HTERT RPE-1 (cell line): ENCODE measurements around the gene SPRING1.

Experiments used
- in situ Hi-C: fragments of 300-500 bp; cut with MboI; formaldehyde crosslinking; loops from 4 replicates; pipeline ENCODE4 v1.14.3; 2020; ENCODE audit warnings: low sequenced_read_pairs

SPRING1 gene

DNA sequence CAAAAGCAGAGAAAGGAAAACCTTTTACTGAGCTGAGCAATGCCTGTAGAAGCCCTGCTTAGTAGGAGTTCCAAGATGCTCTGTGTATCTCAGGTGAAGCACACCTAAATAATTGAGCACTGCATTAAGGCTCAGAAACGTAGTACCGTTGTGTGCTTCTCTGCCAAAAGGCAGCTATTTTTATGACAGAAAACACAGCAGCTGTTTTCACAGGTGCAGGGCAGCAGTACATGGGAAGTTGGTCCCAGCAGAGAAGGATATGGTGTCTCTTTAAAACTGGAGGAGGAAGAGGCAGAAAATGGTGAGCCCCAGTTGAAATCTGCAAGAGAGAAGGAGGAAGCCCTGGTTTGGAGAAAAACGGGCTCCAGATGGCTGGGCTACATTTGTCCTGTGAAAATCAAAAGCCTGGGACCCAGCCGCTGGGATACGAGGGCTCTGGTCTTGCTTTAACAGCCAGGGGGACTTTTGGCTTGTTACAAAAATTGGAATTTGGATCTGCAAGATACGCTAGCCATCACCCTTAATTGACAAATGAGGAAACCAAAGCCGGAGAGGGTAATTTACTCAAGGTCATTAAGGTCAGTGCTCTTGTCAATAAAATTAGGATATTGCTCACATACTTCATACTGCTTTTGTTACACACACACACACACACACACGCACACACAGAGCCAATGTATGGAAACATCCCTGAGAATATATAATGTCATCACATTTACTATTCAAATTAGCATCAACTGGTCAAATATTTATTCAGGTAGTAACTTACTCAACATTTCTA, 27.3 kb downstream of the SPRING1 start:
- in situ Hi-C loops, result no loop called here

DNA sequence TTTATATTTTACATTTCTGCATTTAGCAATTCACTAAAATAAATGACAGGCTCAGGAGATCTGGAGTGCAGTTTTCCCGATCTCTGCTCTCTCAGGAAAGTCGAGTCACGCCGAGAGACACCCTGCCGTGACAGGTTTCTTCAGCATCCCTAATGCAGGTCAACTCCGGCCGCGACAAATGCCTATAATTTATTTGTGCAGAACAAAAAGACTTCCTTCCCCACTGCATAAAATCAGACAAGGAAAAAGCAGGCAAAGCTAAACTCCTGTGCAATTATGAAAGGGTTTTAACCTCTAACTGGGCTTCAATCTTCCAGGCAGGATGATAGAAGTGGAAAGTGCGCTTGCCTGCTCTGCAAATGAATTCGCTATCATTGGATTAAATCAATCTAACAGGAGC, 28.1 kb downstream of the SPRING1 start:
- in situ Hi-C loops, result no loop called here

DNA sequence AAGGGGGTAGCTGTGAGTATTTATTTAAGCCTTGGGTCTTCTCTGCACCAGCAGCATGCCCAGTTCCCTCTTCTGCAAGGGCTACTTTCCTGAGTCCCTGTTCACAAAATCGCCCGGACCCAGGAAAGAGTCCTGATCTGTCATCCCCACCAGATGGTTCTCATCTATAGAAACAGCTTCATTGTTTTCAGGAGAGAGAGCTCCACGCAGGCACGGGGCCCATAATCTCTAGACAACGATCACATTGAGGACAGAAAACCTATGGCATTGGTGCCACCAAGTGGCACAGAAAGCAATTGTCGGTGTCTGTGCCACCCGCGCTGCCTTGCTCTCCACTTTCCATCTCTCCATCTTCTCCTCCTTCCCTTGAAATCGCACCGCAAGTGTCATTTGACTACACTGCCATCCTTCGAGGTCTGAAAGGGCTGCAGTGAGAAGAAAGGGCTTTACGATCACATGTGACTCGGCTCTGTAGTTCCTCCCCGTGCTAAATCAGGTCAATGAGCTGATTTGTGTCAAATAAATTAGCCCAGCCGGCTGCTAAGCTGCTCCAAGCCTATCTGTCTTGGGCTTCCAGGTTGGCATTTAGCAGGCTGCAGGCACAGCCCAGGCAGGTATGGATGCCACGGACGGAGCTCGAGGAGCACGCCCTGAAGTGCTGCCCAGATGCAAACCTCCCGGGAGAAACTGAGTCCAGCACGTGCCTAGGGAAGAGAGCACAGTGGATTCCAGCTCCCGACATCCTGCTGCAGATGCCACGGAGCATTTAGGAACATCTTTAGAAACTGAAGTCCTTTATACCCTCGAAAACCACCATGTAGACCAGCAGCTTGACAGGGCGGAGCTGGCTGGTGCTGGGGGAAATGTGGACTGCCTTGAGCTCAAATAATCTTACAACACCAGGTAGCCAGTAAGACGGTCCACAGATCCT, 28.8 kb downstream of the SPRING1 start:
- in situ Hi-C loops, result no loop called here

DNA sequence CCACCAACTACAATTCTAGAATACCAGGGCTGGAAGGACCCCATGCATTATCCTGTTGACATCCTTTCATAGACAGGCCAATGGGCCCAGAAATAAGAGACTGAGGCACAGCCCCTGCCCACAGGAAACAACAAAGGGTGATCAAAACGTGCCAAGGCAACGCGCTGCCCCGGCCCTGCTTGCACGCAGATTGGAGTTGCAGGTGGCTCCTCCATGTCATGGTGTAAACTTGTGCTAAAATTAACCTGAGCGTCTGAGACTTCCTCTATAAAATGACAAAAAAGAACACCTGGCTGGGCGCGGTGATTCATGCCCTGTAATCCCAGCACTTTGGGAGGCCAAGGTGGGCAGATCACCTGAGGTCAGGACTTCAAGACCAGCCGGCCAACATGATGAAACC, 30.1 kb downstream of the SPRING1 start:
- in situ Hi-C loops, result no loop called here

DNA sequence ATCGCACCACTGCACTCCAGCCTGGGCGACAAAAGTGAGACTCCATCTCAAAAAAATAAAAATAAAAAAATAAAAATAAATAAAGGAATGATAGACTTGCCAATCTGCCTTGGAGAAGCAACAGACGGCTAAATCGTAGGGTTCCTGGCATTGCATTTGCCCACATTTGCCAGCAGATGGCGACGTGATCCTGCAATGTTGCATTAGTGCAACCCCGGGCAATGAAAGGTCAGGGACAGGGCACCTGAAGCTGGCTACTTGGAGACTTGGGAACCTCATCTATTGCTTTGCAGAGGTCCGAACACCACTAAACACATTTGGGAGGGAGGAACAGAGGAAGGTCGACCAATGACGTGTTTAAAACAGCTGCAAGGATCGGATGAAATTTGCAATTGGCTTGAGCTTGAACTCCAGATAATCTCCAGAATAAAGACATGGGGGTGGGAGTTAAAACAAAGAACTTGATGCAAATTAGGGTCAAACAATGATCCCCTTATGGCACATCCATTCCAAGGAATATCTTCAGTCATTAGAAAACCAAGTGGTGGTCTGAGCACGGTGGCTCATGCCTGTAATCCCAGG, 34.6 kb downstream of the SPRING1 start:
- in situ Hi-C loops, result no loop called here

DNA sequence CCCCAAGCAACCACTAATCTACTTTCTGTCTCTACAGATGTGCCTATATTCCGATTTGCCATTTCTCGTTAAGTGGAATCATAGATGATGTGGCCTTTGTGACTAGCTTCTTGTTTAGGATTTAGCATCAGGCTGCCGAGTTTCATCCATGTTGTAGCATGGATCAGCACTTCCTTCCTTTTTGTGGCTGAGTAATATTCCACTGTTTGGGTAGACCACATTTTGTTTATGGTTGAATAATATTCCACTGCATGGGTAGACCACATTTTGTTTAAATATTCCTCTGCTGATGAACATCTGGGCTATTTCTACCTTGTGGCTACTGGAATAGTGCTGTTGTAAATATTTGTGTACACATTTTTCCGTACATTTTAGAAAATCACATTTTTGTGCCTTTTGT, 36.4 kb downstream of the SPRING1 start:
- in situ Hi-C loops, result no loop called here

DNA sequence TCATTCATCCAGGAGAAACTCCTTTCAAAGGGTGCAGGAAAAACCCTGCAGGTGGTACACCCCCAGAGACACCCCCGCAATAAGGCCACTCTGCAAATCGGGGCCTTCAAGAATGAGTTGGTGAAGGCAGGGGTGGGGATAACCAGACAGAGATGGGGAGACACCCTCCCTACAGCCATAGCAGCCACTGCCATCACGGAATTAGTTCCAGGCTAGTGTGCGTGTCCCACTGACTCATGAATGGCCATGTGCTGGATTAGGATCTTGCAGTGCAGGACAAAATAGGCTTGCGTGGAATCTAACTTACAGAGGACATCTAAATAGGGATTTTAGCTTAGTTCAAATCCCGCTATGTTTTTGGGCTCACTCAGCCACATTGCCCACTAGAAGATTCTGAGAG, 37.8 kb downstream of the SPRING1 start:
- in situ Hi-C loops, result no loop called here

DNA sequence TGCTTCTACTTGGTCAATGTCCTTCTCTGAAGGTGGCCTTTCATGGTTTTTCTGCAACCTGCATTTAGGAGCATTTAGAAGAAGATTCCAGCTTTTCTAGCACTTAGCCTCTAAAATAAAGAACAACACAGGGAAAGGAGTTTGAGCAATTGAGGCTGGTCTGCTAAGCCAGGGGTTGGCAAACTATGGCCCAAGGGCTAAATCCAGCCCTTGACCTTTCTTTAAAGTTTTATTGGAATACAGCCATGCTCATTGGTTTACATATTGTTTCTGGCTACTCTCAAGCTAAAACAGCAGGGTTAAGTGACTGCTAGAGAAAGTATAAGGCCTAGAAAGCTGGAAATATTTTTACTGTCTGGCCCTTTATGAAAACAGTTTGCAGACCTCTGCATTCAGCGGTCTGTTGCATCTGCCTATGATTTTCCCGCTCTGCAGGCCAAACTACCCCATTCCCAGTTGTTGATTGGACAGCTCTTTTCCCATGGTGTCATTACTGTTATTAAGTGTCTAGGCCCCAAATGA, 39.3 kb downstream of the SPRING1 start:
- in situ Hi-C loops, result no loop called here

DNA sequence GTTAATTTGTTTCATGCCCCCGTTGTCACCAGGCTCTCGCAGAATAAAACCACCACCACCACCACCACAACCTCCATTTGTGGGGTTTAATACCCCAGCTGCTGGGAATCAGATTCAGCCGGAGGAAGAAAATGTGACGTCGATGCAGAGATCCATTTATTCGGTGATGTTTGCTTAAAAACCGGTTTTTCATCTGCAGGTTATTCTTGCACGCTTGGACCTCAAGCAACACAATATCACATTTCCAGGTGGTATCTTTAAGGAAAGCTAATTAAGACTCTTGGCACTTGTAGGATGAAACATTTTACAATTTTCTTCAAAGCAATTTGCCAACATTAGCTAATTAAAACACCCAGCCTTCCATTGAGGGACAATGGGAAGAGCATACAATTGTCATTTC, 39.8 kb downstream of the SPRING1 start:
- in situ Hi-C loops, result no loop called here

DNA sequence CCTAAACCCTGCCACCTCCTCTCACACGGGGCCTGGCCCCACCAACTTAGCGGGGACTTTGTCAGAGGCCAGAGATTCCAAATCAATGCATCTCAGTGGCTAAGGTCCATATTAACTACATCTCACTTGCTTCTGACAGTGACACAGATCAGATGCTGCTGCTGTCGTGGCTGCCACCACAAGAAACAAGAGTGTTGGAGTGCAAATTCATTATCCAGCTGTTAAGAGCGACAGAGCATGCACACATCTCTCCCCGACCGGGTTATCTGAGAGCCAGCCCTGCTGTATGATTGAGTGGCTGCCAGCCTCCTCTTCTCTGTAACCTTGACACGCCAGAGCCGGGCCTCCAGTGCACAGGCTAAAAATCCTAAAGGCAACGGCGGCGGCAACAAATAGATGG, 40.2 kb downstream of the SPRING1 start:
- in situ Hi-C loops, result no loop called here

DNA sequence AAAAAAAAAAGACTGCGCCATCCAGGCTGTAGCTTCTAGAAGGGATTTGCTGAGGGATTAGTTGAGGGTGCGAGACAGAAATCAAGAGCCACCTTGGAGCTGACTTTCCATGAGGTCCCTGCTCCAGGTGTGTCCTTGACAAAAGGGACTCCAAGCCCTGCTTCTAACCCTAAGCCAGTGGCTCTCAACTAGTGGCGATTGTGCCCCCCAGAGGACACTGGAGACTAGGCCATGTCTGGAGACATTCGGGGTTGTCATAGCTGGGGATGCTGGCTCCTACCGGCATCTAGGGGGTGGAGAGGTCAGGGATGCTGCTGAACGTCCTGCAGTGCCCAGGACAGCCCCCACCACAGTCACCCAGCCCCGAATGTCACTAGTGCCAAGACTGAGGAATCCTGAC, 40.6 kb downstream of the SPRING1 start:
- in situ Hi-C loops, result no loop called here

DNA sequence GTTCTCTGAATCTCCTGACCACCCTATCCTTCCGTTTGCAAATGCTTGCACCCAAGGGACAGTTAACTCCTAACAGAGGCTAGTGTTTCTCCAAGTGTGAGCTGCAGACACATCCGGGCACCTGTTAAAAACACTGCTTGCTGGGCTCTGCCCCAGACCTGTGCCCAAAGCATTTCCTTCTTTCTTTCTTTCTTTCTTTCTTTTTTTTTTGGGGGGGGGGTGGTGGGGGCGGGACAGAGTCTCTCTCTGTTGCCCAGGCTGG, 42.5 kb downstream of the SPRING1 start:
- in situ Hi-C loops, result no loop called here

DNA sequence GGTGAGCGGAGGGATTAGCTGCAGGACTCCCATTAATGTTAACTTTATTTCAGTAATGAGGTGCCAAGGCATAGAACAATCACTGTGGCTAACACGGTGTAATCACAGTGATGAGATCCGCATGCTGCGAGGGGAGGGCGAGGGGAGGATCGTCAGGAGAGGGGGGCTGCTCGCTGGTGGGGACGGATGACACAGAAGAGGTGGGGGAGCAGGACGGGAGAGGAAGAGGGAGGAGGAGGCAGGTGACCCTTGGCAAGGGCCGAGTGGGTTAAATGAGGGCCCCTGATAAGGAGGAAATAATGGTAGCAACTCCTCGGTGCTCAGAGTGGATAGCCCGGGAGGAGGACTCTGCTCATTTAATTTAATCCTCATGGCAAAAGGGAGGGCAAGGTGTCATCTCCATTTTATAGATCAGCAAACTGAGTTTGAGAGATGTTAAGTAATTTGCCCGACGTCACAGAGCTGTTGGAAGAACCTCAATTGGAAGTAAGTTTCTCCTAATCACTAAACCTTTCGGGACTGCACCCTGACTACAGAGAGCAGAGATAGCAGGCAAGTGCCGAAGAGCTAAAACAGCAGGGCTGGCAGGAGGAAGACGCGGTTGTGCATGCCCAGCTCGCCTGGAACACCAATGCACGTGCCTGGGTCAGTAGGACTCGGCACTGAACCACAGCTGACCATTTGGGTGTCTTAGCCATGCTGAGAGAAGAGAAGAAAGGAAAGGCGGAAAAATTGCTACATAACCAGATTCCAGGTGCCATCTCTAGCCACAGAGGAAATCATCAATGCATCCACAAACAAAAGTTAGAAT, 43.0 kb downstream of the SPRING1 start:
- in situ Hi-C loops, result no loop called here

DNA sequence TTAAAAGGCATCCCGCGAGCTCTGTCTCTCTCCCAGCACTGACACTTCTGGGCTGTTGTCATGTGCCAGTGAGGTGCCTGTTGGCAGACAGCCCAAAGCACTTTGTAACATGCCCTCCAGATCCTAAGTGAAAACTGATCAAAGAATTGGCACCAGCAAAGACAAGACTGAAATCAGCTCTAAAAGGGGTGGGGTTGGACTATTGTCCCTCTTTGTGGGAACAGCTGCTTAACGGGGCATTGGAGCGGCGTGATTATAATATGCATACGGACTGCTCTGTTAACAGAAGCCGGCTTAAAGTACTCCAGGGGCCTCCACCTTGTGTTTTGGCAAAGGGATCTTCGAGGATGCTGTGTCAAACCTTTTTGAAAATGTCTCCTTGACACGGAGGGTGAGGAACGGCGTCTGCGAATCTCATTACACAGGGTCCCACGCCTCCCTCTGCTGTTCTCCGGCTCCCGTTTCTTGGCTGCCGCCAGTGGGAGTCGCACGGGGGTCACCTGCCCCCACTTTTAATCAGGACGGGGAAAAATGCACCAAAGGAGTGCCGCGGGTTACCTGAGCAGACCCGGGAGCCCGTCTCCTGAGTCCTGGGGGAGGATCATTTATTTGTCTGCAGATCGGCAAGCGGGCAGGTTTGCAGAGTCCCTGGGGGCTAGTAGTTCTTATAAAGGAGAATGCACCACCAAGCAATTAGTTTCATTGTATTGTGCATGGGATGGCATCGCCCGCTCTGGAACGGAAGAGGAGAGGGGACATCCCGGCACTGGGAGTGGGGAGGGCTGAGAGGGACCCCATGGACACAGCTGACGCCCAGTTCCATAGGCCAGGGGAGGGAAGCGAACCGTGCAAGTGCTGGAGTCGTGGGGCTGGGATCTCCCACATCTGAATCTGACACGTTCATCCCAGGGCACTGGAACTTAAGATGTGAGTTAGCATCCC, 44.3 kb downstream of the SPRING1 start:
- in situ Hi-C loops, result no loop called here

DNA sequence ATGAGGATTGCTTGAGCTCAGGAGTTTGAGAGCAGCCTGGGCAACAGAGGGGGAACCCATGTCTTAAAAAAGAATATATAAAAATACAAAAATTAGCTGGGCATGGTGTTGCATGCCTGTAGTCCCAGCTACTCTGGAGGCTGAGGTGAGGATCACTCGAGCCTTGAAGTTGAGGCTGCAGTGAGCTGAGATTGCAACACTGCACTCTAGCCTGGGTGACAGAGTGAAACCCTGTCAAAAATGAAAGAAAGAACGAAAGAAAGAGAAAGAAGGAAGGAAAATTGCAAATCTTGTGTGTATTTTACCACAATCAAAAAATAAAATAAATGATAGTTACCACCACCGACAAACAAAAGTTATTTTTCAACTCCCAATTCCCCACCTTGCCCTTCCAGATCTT, 45.3 kb downstream of the SPRING1 start:
- in situ Hi-C loops, result no loop called here

DNA sequence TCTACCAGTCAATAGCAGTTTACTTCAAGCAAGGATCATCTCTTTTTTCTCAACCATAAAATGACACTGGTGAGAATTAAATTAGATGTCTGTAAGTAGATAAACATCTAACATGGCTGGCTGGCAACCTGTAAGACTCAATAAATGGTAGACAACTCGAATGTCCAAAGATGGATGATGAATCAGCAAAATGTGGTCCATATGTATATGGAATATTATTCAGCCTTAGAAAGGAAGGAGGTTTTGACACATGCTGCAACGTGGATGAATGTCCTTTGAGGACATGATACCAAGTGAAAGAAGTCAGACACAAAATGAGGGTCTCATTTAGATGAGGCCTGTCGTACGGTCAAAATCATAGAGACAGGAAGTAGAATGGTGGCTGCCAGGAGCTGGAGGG, 46.2 kb downstream of the SPRING1 start:
- in situ Hi-C loops, result no loop called here

DNA sequence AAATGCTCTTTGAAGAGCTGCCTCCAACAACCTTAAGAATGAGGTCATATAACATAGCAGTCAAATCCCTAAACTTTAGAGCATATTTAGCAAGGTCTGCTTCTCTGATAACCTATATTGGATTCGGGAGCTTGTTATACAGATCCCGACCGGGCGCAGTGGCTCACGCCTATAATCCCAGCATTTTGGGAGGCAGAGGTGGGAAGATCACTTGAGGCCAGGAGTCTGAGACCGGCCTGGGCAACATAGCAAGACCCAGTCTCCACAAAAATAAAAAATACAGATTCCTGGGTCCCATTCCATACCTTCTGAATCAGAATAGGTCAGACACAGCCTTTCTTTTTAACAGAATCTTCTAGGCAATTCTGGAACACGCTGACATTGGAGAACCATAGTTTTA, 46.7 kb downstream of the SPRING1 start:
- in situ Hi-C loops, result no loop called here

DNA sequence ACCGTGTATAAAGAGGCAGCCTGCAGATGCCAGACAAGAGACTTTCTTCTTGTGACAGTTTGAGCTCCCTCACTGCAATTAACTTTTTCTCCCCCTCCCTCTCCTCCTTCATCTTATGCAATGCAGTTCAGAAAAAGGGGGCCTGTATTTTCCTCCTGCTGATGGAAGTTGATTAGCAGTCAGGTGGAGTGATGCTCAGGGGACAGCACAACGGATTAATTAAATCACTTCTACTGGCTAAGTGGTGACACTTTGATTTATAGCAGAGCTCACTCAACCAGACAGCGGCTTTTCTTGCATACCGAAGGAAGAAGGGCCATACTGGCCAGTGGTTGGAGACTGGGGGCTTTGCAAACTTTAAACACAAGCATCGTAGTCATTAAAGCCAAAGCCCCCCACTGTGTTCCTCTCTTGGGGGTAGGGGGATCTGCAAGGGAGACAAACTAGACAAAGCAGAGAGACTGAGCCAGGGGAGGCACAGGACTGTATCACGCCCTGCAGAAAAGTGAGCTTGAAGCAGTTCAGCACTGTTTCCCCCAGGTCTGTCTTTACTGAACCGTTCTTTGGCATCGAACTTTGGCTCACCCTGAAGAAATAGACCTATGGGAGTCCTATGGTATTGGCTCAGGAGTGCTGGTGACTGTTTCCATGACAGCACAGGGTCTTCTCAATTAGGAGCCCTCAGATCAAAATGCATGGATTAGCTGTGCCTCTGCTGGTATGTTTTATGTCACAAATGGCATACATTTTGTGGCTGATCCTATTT, 47.7 kb downstream of the SPRING1 start:
- in situ Hi-C loops, result no loop called here

DNA sequence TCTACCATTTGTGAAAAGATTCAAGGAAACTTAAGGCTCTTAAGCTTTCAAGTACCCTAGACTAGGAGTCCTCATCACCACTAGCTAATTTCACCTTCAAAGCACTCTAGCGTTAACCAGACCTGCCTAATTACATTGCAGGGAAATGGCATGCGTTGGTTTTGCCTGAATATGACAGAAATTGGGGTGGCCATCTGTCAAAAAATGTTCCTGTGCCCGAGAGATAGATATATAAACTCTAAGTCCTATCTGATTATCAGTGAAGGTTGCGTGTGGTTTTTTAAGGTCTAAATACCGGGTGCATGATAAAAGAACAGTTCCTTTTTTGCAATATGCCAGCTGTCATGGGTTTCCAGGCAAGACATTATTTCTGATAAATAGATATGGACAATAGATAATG, 48.3 kb downstream of the SPRING1 start:
- in situ Hi-C loops, result no loop called here
